NCI-H2227 treated with DMSO at 0.1 percent for 48 hours (cell line): ENCODE measurements around the gene PLS3.

ENCODE experiments used
- DNase-seq: peaks from one replicate; lab custom pipeline; 2025; lab: John Stamatoyannopoulos, UW

PLS3 gene

GRCh38 chrX:115693476-115693875 is 132.5 kb downstream of the PLS3 start:
- DNase-seq: no peak

GRCh38 chrX:115694028-115694427 is 133.1 kb downstream of the PLS3 start:
- no peak for DNase-seq

GRCh38 chrX:115696039-115696438 is 135.1 kb downstream of the PLS3 start:
- no peak for DNase-seq

GRCh38 chrX:115696939-115697338 is 136.0 kb downstream of the PLS3 start:
- DNase-seq: no peak

GRCh38 chrX:115697806-115698205 is 136.8 kb downstream of the PLS3 start:
- no peak for DNase-seq
